HG02759 (cell line): Measurements from ENCODE around the gene LRBA.
"Not testable (repeated sequence)": the region's sequence is repeated elsewhere in the genome, so short reads cannot be mapped to it uniquely, and the experiment has no call there.

Source experiments
- ATAC-seq: cut with Tn5 transposase; IDR thresholded peaks from one replicate; pipeline ENCODE4 v1.9.1; 2021; ENCODE audit warnings: mild to moderate bottlenecking, moderate library complexity; ENCODE audit not compliant: unreplicated experiment

LRBA gene

DNA sequence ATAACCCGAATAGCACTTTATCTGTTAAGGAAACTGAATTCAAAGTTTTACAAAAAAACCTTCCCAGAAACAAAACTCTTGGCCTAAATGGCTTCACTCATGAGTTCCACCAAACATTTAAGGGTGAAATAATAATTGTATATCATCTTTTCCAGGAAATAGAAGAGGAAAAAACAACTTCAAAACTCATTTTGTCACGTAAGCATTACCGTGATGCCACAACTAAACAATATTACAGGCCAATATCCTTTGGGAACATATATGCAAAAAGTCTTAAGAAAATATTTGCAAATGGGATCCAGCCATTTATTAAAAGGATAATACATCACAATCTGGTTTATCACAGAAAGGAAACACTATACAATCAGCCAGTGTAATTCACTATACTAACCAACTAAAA lies 563.2 kb downstream of the LRBA start:
- no peak for ATAC-seq

- ATAC-seq: no peak
Measured at GRCh38 chr4:150447356-150447755, 567.7 kb downstream of the LRBA start.

- no peak for ATAC-seq
Measured at GRCh38 chr4:150439451-150439933, 575.6 kb downstream of the LRBA start.

- ATAC-seq: no peak
Measured at GRCh38 chr4:150436598-150437370, 578.3 kb downstream of the LRBA start.

DNA sequence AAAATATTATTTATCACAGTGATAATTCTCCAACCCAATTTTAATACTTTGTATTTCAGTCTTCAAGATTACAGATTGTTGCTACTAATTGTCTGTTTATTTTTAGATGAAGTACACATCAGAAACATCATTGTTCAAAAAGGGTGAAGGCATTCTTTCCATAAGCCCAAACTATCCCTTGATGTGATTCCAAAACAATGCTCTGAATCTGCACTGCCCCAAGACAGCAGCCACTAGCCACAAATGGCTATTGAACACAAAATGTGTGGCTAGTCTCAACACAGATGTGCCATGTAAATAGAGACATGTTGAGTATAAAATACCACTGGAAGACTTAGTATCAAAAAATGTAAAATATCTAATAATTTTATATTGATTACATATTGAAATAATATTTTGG lies 583.9 kb downstream of the LRBA start:
- ATAC-seq: no peak

- no peak for ATAC-seq
Measured at GRCh38 chr4:150425161-150425560, 589.9 kb downstream of the LRBA start.

- ATAC-seq: no peak
Measured at GRCh38 chr4:150423503-150423902, 591.6 kb downstream of the LRBA start.

DNA sequence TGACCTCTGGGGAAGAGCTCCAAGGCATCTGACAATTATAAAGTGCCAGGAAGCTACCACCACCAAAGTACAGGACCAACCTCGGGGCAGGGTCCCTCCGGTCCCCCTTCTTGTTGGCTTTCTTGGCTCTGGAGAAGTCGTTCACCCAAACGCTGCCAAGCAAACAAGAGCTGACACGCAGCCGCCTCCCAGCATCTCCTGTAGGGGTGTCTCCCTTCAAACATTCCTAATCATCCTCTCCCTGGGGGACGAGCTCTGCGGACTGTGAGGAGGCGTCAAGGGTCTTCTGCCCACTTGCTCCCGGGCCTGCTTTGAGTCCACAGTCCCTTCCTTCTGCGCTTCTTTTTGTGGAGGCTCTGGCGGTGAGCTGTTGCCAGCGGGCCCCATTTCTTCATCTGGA lies 592.0 kb downstream of the LRBA start:
- ATAC-seq: no peak

- no peak for ATAC-seq
Measured at GRCh38 chr4:150421612-150422011, 593.5 kb downstream of the LRBA start.

DNA sequence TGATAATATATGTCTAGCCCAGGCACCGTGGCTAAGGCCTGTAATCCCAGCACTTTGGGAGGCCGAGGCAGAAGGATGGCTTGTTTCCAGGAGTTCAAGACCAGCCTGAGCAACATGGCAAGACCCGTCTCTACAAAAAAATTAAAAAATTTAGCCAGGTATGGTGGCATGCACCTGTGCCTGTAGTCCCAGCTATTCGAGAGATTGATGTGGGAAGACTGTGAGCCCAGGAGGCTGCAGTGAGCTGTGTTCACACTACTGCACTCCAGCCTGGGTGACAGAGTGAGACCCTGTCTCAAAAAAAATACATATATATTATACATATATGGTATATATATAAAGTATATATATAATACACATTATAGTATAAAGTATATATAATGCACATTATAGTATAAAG lies 595.1 kb downstream of the LRBA start:
- no peak for ATAC-seq

GRCh38 chr4:150418757-150419410 lies 596.2 kb downstream of the LRBA start:
- ATAC-seq: no peak

DNA sequence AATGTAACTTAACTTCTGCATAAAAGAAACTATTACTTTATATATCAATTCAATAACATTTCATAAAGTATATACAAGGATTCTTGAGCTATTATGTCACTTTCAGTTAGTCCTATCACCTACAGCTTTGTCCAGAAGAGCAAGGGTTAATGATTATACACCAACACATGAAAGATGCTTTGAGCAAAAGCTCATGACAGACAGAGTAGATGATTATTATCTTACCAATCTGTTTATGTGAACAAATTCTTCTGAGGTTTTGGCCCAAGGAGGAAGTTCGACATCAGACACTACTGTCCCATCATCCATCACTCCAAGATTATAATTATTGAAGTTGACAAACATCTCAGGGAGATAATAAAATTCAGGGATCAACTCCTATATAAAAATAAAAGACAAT lies 599.9 kb downstream of the LRBA start:
- ATAC-seq: no peak

- ATAC-seq: no peak
Measured at GRCh38 chr4:150411520-150411919, 603.6 kb downstream of the LRBA start.

GRCh38 chr4:150402871-150403272 lies 612.2 kb downstream of the LRBA start:
- ATAC-seq: peak; percentile 82

DNA sequence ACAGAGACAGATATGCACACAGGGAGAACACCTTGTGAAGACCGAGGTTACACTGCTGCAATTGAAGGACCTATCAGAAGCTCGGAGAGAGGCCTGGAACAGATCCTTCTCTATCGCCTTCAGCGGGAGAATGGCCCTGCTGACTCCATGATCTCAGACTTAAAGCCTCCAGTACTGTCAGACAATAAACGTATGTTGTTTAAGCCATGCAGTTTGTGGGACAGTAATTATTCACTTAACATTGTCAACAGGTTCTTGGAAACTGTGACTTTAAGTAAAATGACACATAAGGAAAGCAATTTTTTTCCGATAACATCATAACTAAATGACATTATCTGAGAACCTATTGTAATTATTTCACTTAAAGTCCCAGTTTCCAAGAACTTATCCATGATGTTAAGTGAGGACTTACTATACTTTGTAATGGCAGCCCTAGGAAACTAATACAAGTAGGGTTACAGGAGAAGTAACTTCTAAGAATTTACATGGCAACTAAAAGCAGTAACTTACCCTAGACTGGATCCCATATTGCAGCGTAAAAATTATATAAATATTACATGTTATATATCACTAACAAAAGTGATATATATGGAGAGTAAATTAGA lies 613.9 kb downstream of the LRBA start:
- no peak for ATAC-seq

GRCh38 chr4:150395872-150396271 lies 619.2 kb downstream of the LRBA start:
- ATAC-seq: no peak

DNA sequence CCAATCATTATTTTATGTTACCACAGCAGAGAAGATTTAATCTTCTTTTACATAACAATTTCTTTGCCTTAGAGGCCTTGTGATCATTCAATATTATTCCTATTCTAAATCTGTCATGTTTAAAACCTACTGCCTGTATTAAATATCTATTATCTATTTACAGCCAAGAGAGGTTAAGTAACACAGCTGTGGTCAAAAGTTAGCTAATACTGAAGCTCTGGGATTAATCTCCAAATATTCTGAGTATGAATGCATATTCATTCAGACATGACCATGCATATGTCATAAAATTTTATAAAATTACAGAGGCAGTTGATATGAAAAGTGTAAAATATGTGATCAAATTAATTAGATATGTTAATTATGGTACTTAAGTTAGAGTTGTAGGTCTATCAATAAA lies 621.0 kb downstream of the LRBA start:
- no peak for ATAC-seq

DNA sequence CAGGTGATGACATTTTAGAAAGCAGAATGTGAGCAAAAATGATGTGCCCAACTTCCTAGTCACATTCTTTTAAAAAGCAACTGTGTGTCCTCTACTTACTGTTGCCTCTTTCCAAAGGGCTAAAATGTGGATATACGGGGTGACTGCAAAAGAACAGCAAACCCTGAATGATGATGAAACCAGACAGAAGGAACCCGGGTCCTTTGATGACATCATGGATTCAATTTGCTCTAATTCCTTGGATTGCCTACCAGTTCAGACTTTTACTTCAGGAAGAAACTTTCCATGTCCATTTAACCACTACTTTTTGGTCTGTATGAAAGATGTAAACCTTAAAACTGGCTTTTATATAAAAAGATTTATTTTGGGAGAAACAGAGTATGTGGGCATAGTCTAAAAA lies 624.0 kb downstream of the LRBA start:
- ATAC-seq: no peak

GRCh38 chr4:150390531-150390910 lies 624.6 kb downstream of the LRBA start:
- ATAC-seq: no peak

DNA sequence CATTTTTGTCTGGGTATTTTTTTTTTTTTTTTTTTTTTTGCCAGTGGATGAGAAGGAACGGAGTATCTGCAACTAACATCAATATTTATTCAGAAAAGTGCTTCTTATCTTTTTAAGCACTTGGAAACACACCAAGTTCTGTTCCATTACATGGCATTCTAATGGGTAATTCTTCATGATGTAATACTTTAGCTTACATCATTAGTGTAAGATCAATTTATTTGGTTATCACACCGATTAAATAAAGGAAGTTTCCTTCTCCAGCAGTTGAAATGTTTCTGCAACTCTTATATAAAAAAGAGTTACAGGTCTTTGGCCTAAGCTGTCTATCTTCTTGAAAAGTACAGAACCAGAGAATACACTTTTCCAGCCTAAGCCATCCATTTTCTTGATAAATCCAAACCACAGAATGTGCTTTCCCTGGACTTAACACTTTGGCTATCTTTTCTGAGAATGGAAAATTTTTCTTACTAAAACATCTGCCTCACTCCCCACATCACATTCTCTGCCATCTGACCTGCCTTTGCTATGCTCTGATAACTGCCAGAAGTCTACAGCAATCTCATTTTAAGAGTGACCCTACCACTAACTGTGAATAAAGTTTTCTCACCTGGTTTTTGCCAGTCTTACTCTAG lies 625.1 kb downstream of the LRBA start:
- no peak for ATAC-seq

DNA sequence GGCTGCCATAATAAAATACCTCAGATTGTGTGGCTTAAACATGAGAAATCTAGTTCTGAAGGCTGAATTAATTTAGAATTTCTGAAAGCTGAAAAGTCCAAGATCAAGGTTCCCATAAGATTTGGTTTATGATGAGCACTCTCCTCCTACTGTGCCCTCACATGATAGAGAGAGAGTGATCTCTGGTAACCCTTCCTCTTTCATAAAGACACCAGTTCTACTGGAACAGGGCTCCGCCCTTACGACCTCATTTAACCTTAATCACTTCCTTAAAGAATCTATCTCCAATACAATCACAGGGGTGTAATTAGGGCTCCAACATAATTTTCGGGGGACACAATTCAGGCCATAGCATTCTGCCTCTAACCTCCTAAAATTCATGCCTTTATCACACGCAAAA lies 627.1 kb downstream of the LRBA start:
- no peak for ATAC-seq

DNA sequence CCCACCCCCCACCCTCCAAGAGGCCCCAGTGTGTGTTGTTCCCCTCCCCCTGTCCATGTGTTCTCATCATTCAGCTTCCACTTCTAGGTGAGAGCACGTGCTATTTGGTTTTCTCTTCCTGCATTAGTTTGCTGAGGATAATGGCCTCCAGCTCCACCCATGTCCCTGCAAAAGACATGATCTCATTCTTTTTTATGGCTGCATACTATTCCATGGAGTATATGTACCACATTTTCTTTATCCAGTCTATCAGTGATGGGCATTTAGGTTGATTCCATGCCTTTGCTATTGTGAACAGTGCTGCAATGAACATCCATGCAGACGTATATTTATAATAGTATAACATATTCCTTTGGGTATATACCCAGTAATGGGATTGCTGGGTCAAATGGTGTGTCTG lies 628.7 kb downstream of the LRBA start:
- ATAC-seq: not testable (repeated sequence)
